Measurements from ENCODE around the gene SESN1. TPM values are rescaled to one million over a fixed set of nuclear protein-coding genes. Genes with fewer than 3 reads are reported as not detected.

The SESN1 gene
- polyA plus RNA-seq, 2 of the 4 experiments (the other 2 are of a cell fraction), result 7.9 to 13.9 TPM

DNA sequence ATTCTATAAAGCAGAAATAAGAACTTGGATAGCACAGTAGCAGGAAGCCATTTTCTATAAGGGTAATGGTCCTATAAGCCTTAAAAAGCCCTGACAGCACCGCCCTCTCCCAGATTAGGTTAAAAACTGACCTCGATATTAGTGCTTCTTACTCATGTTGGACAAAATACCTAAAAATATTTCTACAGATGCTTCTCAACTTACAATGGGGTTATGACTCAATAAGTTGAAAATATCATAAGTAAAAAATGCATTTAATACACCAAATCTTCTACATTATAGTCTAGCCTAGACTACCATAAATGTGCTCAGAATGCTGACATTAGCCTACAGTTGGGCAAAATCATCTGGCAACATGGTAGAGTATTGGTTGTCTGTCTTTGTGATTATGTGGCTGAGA, 70.3 kb downstream of the SESN1 start:
- no peak for ATAC-seq
- POLR2A ChIA-PET, result no interaction called here
- no peak for FAIRE-seq
- 79% methylated on average over 2 of the region's 2 CpGs for WGBS (ENCODE audit: missing lambda C conversion rate)
- DNase-seq (ENCODE audit: low read depth in 1 of 2, low spot score in 1 of 2), result no peak
- Histone ChIP-seq H3K4me2 (no peak overlapping the region), H3K27ac (no peak overlapping the region), H3K4me3 (no peak overlapping the region), H3K9me3 (no peaks in the 10 kb centered on the region), H3K4me1 (no peaks in the 10 kb centered on the region)
- CTCF ChIA-PET, result no interaction called here
- no peak for TF ChIP-seq EP300 (IDR thresholded peaks at IDR 0.05)
- no peak for TF ChIP-seq CBX2 (IDR thresholded peaks at IDR 0.05; ENCODE audit: borderline replicate concordance, low read depth)
- TF ChIP-seq CHD2 (IDR thresholded peaks at IDR 0.05; ENCODE audit: low read length, partially characterized antibody), result no peak
- TF ChIP-seq, protein P1, sequence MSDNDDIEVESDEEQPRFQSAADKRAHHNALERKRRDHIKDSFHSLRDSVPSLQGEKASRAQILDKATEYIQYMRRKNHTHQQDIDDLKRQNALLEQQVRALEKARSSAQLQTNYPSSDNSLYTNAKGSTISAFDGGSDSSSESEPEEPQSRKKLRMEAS (IDR thresholded peaks at IDR 0.05), result no peak
- TF ChIP-seq RARB (CRISPR knock-in tag; IDR thresholded peaks at IDR 0.05), result no peak
- TF ChIP-seq, protein P2, sequence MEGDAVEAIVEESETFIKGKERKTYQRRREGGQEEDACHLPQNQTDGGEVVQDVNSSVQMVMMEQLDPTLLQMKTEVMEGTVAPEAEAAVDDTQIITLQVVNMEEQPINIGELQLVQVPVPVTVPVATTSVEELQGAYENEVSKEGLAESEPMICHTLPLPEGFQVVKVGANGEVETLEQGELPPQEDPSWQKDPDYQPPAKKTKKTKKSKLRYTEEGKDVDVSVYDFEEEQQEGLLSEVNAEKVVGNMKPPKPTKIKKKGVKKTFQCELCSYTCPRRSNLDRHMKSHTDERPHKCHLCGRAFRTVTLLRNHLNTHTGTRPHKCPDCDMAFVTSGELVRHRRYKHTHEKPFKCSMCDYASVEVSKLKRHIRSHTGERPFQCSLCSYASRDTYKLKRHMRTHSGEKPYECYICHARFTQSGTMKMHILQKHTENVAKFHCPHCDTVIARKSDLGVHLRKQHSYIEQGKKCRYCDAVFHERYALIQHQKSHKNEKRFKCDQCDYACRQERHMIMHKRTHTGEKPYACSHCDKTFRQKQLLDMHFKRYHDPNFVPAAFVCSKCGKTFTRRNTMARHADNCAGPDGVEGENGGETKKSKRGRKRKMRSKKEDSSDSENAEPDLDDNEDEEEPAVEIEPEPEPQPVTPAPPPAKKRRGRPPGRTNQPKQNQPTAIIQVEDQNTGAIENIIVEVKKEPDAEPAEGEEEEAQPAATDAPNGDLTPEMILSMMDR (IDR thresholded peaks at IDR 0.05), result no peak
- no peak for TF ChIP-seq FOXS1 (CRISPR knock-in tag; IDR thresholded peaks at IDR 0.05)
- TF ChIP-seq MAFK (IDR thresholded peaks at IDR 0.05; ENCODE audit: partially characterized antibody), result no peak
- no peak for TF ChIP-seq RCOR1 (IDR thresholded peaks at IDR 0.05; ENCODE audit: low read depth, low read length)
- no peak for TF ChIP-seq EHF (CRISPR knock-in tag; IDR thresholded peaks at IDR 0.05)
- no peak for TF ChIP-seq CBX8 (IDR thresholded peaks at IDR 0.05)
- TF ChIP-seq, protein P3, sequence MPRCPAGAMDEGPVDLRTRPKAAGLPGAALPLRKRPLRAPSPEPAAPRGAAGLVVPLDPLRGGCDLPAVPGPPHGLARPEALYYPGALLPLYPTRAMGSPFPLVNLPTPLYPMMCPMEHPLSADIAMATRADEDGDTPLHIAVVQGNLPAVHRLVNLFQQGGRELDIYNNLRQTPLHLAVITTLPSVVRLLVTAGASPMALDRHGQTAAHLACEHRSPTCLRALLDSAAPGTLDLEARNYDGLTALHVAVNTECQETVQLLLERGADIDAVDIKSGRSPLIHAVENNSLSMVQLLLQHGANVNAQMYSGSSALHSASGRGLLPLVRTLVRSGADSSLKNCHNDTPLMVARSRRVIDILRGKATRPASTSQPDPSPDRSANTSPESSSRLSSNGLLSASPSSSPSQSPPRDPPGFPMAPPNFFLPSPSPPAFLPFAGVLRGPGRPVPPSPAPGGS (IDR thresholded peaks at IDR 0.05), result no peak
- TF ChIP-seq CEBPB (IDR thresholded peaks at IDR 0.05), result no peak
- TF ChIP-seq, protein P4, sequence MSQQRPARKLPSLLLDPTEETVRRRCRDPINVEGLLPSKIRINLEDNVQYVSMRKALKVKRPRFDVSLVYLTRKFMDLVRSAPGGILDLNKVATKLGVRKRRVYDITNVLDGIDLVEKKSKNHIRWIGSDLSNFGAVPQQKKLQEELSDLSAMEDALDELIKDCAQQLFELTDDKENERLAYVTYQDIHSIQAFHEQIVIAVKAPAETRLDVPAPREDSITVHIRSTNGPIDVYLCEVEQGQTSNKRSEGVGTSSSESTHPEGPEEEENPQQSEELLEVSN (IDR thresholded peaks at IDR 0.05; ENCODE audit: borderline replicate concordance, low read depth), result no peak
- TF ChIP-seq, protein P5, sequence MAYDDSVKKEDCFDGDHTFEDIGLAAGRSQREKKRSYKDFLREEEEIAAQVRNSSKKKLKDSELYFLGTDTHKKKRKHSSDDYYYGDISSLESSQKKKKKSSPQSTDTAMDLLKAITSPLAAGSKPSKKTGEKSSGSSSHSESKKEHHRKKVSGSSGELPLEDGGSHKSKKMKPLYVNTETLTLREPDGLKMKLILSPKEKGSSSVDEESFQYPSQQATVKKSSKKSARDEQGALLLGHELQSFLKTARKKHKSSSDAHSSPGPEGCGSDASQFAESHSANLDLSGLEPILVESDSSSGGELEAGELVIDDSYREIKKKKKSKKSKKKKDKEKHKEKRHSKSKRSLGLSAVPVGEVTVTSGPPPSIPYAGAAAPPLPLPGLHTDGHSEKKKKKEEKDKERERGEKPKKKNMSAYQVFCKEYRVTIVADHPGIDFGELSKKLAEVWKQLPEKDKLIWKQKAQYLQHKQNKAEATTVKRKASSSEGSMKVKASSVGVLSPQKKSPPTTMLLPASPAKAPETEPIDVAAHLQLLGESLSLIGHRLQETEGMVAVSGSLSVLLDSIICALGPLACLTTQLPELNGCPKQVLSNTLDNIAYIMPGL (CRISPR knock-in tag; IDR thresholded peaks at IDR 0.05; ENCODE audit: borderline replicate concordance), result no peak
- TF ChIP-seq NFE2L2 (conservative IDR thresholded peaks at IDR 0.05; ENCODE audit: low read length), result no peak
- TF ChIP-seq MAZ (IDR thresholded peaks at IDR 0.05; ENCODE audit: borderline replicate concordance, low read depth, low read length), result no peak
- TF ChIP-seq, protein P6, sequence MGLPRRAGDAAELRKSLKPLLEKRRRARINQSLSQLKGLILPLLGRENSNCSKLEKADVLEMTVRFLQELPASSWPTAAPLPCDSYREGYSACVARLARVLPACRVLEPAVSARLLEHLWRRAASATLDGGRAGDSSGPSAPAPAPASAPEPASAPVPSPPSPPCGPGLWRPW (IDR thresholded peaks at IDR 0.05), result no peak
- no peak for TF ChIP-seq PHF8 (IDR thresholded peaks at IDR 0.05; ENCODE audit: borderline replicate concordance, low read depth)
- TF ChIP-seq RAD21 (conservative IDR thresholded peaks at IDR 0.05 in 1 of 2, IDR thresholded peaks at IDR 0.05 in 1 of 2), result no peak

DNA sequence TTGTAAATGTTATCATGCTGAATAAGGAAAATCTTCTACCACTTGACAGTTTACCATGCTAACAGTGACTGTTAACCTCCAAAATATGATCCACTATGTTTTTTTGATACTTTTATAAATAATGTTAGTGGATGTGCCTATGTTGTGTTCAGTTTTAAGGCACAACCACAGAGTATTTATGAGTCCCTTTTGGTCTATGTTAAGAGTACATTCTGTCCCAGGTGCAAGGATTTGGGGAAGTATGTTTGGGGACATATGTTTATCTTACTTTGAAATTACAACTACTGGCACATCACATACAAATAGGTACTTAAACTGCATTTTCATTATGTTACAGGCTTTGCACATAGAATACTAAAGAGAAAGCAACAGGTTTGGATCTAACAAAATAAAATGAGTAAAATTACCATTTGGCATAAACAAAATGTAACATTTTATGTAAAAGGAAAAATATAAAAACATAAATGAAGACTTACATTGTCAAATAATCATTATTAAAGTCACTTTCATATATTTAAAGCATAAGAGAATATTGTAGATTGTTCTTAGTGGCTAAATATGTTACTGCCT, 71.2 kb downstream of the SESN1 start:
- CTCF ChIA-PET, result no interaction called here
- TF ChIP-seq EHMT2 (IDR thresholded peaks at IDR 0.05; ENCODE audit: low read depth), result no peak
- TF ChIP-seq KDM5A (IDR thresholded peaks at IDR 0.05), result no peak
- TF ChIP-seq CHD2 (IDR thresholded peaks at IDR 0.05; ENCODE audit: low read length, partially characterized antibody), result no peak
- TF ChIP-seq EP300 (IDR thresholded peaks at IDR 0.05), result no peak
- no peak for TF ChIP-seq NR3C1 (IDR thresholded peaks at IDR 0.05)
- TF ChIP-seq RAD21 (conservative IDR thresholded peaks at IDR 0.05 in 1 of 2, IDR thresholded peaks at IDR 0.05 in 1 of 2), result no peak
- TF ChIP-seq RFX5 (IDR thresholded peaks at IDR 0.05), result no peak
- TF ChIP-seq ESRRA (IDR thresholded peaks at IDR 0.05; ENCODE audit: borderline replicate concordance, low read length), result no peak
- POLR2A ChIA-PET, result no interaction called here
- no peaks in the 10 kb centered on the region for H3K9me3 ChIP-seq
- ATAC-seq (no peak), FAIRE-seq (no peak), DNase-seq (ENCODE audit: low read depth in 1 of 2, low spot score in 1 of 2) (no peak)
- H3K4me3 ChIP-seq, result no peak overlapping the region
- no peak overlapping the region for H3K27ac ChIP-seq
- H3K4me1 ChIP-seq, result no peaks in the 10 kb centered on the region
- no peak overlapping the region for H3K4me2 ChIP-seq
